Progenitor cell of endocrine pancreas (in vitro differentiated cells): ENCODE data around the gene PUM1. TPM values are rescaled to one million over a fixed set of nuclear protein-coding genes. Genes with fewer than 3 reads are reported as not detected.
"Not testable (repeated sequence)": the region's sequence is repeated elsewhere in the genome, so short reads cannot be mapped to it uniquely, and the experiment has no call there.

Source experiments
- DNase-seq: peaks from one replicate; pipeline ENCODE4 v3.0.0; 2021; ENCODE audit warnings: low spot score; ENCODE audit not compliant: unreplicated experiment
- H3K27ac Mint-ChIP-seq: 2 replicates; pipeline ENCODE4 v1.8.0; 2021; ENCODE audit warnings: mild to moderate bottlenecking, moderate library complexity, mixed read lengths
- H3K27me3 Mint-ChIP-seq: 2 replicates; pipeline ENCODE4 v1.8.0; 2021; ENCODE audit warnings: mixed read lengths
- H3K36me3 Mint-ChIP-seq: 2 replicates; pipeline ENCODE4 v1.8.0; 2022; ENCODE audit warnings: mixed read lengths; ENCODE audit not compliant: insufficient read depth
- H3K4me1 Mint-ChIP-seq: 2 replicates; pipeline ENCODE4 v1.8.0; 2021; ENCODE audit warnings: low read depth, mixed read lengths
- H3K4me3 Mint-ChIP-seq: 2 replicates; pipeline ENCODE4 v1.8.0; 2021; ENCODE audit warnings: low read depth, mild to moderate bottlenecking, moderate library complexity, mixed read lengths
- H3K9me3 Mint-ChIP-seq: 2 replicates; pipeline ENCODE4 v1.8.0; 2021; ENCODE audit warnings: low read depth, mixed read lengths
- CTCF ChIP-seq: fragments of 200-600 bp; sonication (generic); IDR thresholded peaks from one replicate; pipeline ENCODE4 v1.5.0; 2021; ENCODE audit warnings: antibody characterized with exemption, mild to moderate bottlenecking; ENCODE audit not compliant: unreplicated experiment
- total RNA-seq: library from RNA; stranded (reverse); gene quantifications from 2 replicates; pipeline ENCODE4 v1.2.1, GENCODE V29; 2021

PUM1 gene
- total RNA-seq, 1 donor from 2014 or later = 249 TPM

- no peaks in the 10 kb centered on the region for H3K27me3 Mint-ChIP-seq
- H3K9me3 Mint-ChIP-seq = no peaks in the 10 kb centered on the region
- DNase-seq = no peak
- H3K4me1 Mint-ChIP-seq = peaks cover 20% of the 10 kb centered on the region
- peaks cover 22% of the 10 kb centered on the region for H3K36me3 Mint-ChIP-seq
- H3K4me3 Mint-ChIP-seq = no peak overlapping the region
- TF ChIP-seq CTCF = no peak
- no peak overlapping the region for H3K27ac Mint-ChIP-seq
Observed at GRCh38 chr1:31051611-31052010, 13.9 kb downstream of the PUM1 start.

GRCh38 chr1:31047507-31047906 is 18.0 kb downstream of the PUM1 start:
- H3K27ac Mint-ChIP-seq = peak overlapping the region; percentile 76
- not testable (repeated sequence) for H3K4me3 Mint-ChIP-seq, H3K4me1 Mint-ChIP-seq, H3K27me3 Mint-ChIP-seq, H3K9me3 Mint-ChIP-seq, DNase-seq
- H3K36me3 Mint-ChIP-seq = peaks cover 17% of the 10 kb centered on the region

- H3K36me3 Mint-ChIP-seq = peaks cover 18% of the 10 kb centered on the region
Observed at GRCh38 chr1:31043631-31044030, 21.9 kb downstream of the PUM1 start.

GRCh38 chr1:31042656-31043055 is 22.9 kb downstream of the PUM1 start:
- no peak for DNase-seq
- Mint-ChIP-seq H3K4me1 (peaks cover 15% of the 10 kb centered on the region), H3K27me3 (no peaks in the 10 kb centered on the region), H3K9me3 (no peaks in the 10 kb centered on the region), H3K4me3 (no peak overlapping the region), H3K36me3 (peaks cover 22% of the 10 kb centered on the region), H3K27ac (peak overlapping the region; percentile 20)
- no peak for TF ChIP-seq CTCF

More at GRCh38 chr1:31043631-31044030, 21.9 kb downstream of the PUM1 start:
- no peak for TF ChIP-seq CTCF
- no peak overlapping the region for H3K4me3 Mint-ChIP-seq
- no peak for DNase-seq
- no peak overlapping the region for H3K27ac Mint-ChIP-seq
- H3K27me3 Mint-ChIP-seq = no peaks in the 10 kb centered on the region
- H3K4me1 Mint-ChIP-seq = peaks cover 11% of the 10 kb centered on the region
- no peaks in the 10 kb centered on the region for H3K9me3 Mint-ChIP-seq

- no peaks in the 10 kb centered on the region for H3K9me3 Mint-ChIP-seq
- H3K36me3 Mint-ChIP-seq = peaks cover 24% of the 10 kb centered on the region
- H3K27me3 Mint-ChIP-seq = no peaks in the 10 kb centered on the region
- no peak for TF ChIP-seq CTCF
- H3K4me1 Mint-ChIP-seq = peaks cover 19% of the 10 kb centered on the region
- H3K4me3 Mint-ChIP-seq = no peak overlapping the region
- no peak overlapping the region for H3K27ac Mint-ChIP-seq
- no peak for DNase-seq
Observed at GRCh38 chr1:31041529-31041928, 24.0 kb downstream of the PUM1 start.

- no peaks in the 10 kb centered on the region for H3K27me3 Mint-ChIP-seq
- no peak for TF ChIP-seq CTCF
- peaks cover 22% of the 10 kb centered on the region for H3K4me1 Mint-ChIP-seq
- DNase-seq = no peak
- H3K36me3 Mint-ChIP-seq = peaks cover 23% of the 10 kb centered on the region
- no peak overlapping the region for H3K4me3 Mint-ChIP-seq
- H3K9me3 Mint-ChIP-seq = no peaks in the 10 kb centered on the region
- H3K27ac Mint-ChIP-seq = peak overlapping the region; percentile 87
Observed at GRCh38 chr1:31040038-31040437, 25.5 kb downstream of the PUM1 start.

GRCh38 chr1:31038935-31039334 is 26.6 kb downstream of the PUM1 start:
- peaks cover 23% of the 10 kb centered on the region for H3K36me3 Mint-ChIP-seq

More at GRCh38 chr1:31038935-31039334, 26.6 kb downstream of the PUM1 start:
- peaks cover 24% of the 10 kb centered on the region for H3K4me1 Mint-ChIP-seq
- not testable (repeated sequence) for H3K4me3 Mint-ChIP-seq, H3K9me3 Mint-ChIP-seq, H3K27me3 Mint-ChIP-seq, DNase-seq, H3K27ac Mint-ChIP-seq
